GM15510 (cell line): ENCODE measurements around the gene MRPS7.
A peak's percentile ranks its signal among the peaks of the same experiment; 100 is the strongest.

Experiments used
- POLR2A ChIP-seq: IDR thresholded peaks from 3 replicates; pipeline ENCODE4 v1.6.1; 2011; ENCODE audit warnings: borderline replicate concordance; ENCODE audit not compliant: insufficient read length; ENCODE audit errors: extremely low read depth

The MRPS7 gene

GRCh38 chr17:75261336-75262111, at the start of gene MRPS7, which contains the start of gene GGA3:
TSS of gene MRPS7 (plus strand) at chr17:75261879. CDS start at chr17:75261901, 22 bp downstream.
TSS of gene GGA3 (minus strand) at chr17:75261606. CDS start at chr17:75261587, 19 bp downstream.
- TF ChIP-seq POLR2A: peak; percentile 80

GRCh38 chr17:75218131-75218530, 43.5 kb upstream of the MRPS7 start:
- TF ChIP-seq POLR2A: no peak

DNA sequence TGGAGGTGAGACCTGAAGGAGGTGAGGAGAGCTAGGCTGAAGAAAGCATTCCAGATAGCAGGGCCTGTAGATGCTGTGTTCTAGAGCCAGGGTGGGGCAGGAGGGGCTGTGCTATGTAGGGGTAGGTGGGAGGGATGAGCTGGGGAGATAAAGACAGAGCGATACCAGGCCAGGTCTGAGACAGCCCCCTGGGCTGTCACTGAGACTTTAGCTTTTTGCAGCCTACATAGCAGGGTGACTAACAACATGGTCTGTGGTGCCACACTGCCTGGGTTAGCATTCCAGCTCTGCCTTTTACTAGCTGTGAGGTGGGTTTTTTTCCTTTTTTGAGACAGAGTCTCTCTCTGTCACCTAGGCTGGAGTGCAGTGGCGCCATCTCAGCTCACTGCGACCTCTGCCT, 41.9 kb upstream of the MRPS7 start:
- TF ChIP-seq POLR2A: no peak

- TF ChIP-seq POLR2A: no peak
Observed at GRCh38 chr17:75225016-75225415, 36.7 kb upstream of the MRPS7 start.

DNA sequence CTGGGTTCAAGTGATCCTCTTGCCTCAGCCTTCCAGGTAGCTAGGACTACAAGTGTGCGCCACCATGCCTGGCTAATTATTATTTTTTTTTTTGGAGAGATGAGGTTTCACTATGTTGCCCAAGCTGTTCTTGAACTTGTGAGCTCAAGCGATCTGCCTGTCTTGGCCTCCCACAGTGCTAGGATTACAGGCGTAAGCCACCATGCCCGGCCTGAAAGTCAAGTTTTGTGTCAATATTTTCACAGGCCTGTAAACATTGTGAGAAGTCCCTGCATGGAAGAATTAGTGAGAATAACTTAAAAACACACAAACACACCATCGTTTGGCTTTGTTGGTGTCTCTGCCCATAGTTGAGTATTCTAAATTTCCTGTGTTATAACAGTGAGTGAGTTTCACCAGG, 34.0 kb upstream of the MRPS7 start:
- no peak for TF ChIP-seq POLR2A

- no peak for TF ChIP-seq POLR2A
Observed at GRCh38 chr17:75228305-75228704, 33.4 kb upstream of the MRPS7 start.

GRCh38 chr17:75228847-75229246, 32.8 kb upstream of the MRPS7 start:
- TF ChIP-seq POLR2A: no peak

DNA sequence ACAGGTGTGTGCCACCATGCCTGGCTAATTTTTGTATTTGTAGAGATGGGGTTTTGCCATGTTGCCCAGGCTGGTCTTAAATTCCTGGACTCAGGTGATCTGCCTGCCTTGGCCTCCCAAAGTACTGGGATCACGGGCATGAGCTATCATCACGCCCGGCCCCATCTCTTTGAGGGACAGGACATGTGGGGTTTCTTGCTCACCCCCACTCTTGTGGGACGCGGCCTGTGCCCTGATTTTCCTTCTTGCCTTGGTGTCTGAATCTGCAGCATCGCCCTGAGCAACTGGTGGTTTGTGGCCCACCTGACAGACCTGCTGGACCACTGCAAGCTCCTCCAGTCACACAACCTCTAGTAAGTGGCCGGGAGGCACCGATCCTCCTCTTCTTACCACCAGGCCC, 30.6 kb upstream of the MRPS7 start:
- TF ChIP-seq POLR2A: no peak

DNA sequence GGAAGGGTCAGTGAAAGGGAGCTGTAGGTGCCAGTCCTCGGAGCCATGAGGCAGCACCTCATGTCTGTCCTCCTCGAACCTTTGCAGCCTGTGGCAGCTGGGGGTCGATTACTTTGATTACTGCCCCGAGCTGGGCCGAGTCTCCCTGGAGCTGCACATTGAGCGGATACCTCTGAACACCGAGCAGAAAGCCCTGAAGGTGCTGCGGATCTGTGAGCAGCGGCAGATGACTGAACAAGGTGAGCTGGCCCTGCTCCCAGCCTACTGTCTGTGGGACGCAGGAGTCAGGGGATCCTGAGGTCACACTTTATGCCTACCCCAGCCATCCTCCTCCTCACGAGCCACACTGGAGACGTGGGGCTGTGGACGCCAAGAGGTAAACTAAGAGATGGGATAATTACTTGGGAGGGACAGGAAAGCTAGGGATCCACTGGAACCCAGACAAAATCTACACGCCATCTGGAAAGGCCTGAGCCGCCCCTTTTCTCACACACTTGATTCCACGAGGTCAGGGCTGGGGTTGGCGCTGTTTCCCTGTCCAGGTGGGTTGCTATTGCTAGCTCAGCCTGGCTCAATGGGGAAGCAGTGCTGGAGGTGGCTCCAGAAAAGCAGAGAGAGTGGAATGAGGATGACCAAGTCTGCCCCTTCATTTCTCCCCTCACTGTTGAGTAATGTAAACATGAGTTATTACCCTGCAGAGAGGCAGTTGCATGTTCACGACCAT, 29.8 kb upstream of the MRPS7 start:
- TF ChIP-seq POLR2A: no peak

GRCh38 chr17:75232786-75233185, 28.9 kb upstream of the MRPS7 start:
- no peak for TF ChIP-seq POLR2A

DNA sequence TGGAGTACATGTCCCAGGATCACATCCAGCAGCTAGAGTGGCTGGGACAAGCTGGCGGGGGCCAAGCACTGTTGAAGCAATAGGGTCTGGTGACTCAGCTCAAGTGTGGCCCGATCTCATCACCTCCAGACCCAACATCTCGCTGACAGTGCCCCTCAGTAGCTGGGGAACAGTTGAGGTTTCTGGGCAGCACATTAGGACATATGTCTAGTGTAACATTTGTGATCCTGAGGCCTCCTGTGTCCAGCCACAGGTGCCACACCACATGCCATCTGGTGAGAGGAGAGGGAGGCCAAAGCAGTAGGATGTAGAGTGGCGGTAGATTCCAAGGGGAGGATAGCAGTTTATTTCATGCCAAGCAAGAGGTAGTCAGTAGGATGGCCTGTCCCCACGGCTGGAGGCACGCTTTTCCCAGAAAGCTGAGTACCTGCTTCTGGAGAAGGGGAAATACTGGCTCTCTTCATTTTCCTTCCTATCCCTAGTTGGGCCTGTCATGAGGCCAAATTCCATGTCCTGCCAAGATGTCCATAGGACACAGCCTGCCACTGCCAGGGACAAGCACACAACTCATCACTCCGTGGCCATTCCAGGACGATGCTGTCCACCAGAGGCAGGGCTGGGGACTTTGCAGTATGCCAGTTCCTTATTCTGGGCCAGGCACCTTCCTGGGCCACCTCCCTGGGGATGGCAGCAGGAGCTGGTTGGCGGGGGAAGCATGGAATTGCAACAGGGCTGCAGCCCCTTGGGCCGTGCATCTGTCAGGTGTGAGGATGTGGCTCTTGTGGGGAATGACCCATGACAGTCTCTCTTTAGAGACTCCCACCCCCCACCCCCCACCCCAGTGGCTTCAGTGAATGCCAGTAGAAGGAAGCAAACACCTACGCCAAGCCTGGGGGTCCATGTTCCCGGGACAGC, 24.3 kb upstream of the MRPS7 start:
- TF ChIP-seq POLR2A: no peak

- no peak for TF ChIP-seq POLR2A
Observed at GRCh38 chr17:75238020-75238580, 23.6 kb upstream of the MRPS7 start.

- peak; percentile 24 for TF ChIP-seq POLR2A
Observed at GRCh38 chr17:75238684-75239191, 22.9 kb upstream of the MRPS7 start.

DNA sequence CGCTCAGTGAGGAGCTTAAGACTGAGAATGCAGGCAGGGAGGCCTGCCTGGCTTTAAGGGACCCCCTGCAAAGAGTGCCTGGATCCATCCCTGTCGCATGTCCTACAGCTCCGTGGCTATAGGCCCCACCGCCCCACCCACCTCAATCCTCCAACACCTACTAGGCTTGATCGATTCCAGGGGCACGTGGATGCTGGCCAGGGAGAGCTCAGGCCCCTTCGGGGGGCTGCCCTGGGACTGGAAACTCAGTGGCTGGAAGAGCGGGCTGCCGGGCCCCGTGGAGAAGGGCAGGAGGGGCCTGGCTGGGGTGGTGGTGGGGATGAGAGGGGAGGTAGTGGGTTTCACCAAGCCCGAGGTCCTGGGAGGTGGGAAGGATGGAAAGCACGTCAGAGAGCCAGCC, 22.5 kb upstream of the MRPS7 start:
- no peak for TF ChIP-seq POLR2A
